HepG2 (cell line): ENCODE data around the gene STX10. TPM values are rescaled to one million over a fixed set of nuclear protein-coding genes. Genes with fewer than 3 reads are reported as not detected.
A peak's percentile ranks its signal among the peaks of the same experiment; 100 is the strongest.

ENCODE experiments used
- CERS6 ChIP-seq: sonication (generic); formaldehyde crosslinking; IDR thresholded peaks from 2 replicates; pipeline ENCODE4 v1.5.0; 2020; ENCODE audit warnings: missing genetic modification reagents
- CREB1 ChIP-seq, 2 experiments: fragments of 450-650 bp in 1 of 2; IDR thresholded peaks; 2 replicates each; pipeline ENCODE4 v1.6.1; 2016 to 2017; ENCODE audit warnings: control low read depth in 1 of 2, mild to moderate bottlenecking in 1 of 2, missing compliant biosample characterization in 1 of 2, missing genetic modification characterization in 1 of 2
- ETV5 ChIP-seq: IDR thresholded peaks from 2 replicates; pipeline ENCODE4 v1.6.1; 2018; ENCODE audit warnings: missing biosample characterization, missing genetic modification reagents, inconsistent platforms, borderline replicate concordance
- HNRNPUL1 ChIP-seq: fragments of 200-400 bp; formaldehyde crosslinking; IDR thresholded peaks from 2 replicates; pipeline ENCODE4 v1.6.1; 2017; ENCODE audit warnings: low read depth, mild to moderate bottlenecking, low read length, moderate library complexity
- MEIS1 ChIP-seq: sonication (generic); formaldehyde crosslinking; IDR thresholded peaks from 2 replicates; pipeline ENCODE4 v1.9.0; 2021; ENCODE audit warnings: mild to moderate bottlenecking, missing genetic modification reagents, moderate library complexity, borderline replicate concordance
- MIER2 ChIP-seq: IDR thresholded peaks from 2 replicates; pipeline ENCODE4 v1.6.1; 2016; ENCODE audit warnings: missing biosample characterization, missing genetic modification reagents
- NFE2L2 ChIP-seq: fragments of 150-350 bp; IDR thresholded peaks from 2 replicates; pipeline ENCODE4 v1.6.1; 2014; ENCODE audit warnings: low read length
- NFYC ChIP-seq: IDR thresholded peaks from 2 replicates; pipeline ENCODE4 v1.6.1; 2016; ENCODE audit warnings: missing genetic modification reagents, missing compliant biosample characterization
- NR3C1 ChIP-seq: sonication (generic); formaldehyde crosslinking; IDR thresholded peaks from 2 replicates; pipeline ENCODE4 v1.4.0; 2020; ENCODE audit warnings: missing genetic modification reagents
- POLR2AphosphoS2 ChIP-seq: IDR thresholded peaks from 2 replicates; pipeline ENCODE4 v1.6.1; 2011; ENCODE audit warnings: low read depth, low read length, improper control_type of control experiment
- TCF7L2 ChIP-seq: IDR thresholded peaks from 2 replicates; pipeline ENCODE4 v1.6.1; 2011; ENCODE audit warnings: mild to moderate bottlenecking, low read depth, low read length, moderate library complexity
- ZEB1 ChIP-seq: IDR thresholded peaks from 2 replicates; pipeline ENCODE4 v1.6.1; 2012; ENCODE audit warnings: mild to moderate bottlenecking, low read depth, inconsistent platforms; ENCODE audit not compliant: insufficient replicate concordance
- ZNF20 ChIP-seq: sonication (generic); formaldehyde crosslinking; IDR thresholded peaks from 2 replicates; pipeline ENCODE4 v1.4.0; 2020; ENCODE audit warnings: mild to moderate bottlenecking, moderate library complexity, missing genetic modification reagents
- ZNF83 ChIP-seq: sonication (generic); formaldehyde crosslinking; IDR thresholded peaks from 2 replicates; pipeline ENCODE4 v1.4.0; 2020; ENCODE audit warnings: missing genetic modification reagents, mild to moderate bottlenecking, borderline replicate concordance
- polyA plus RNA-seq, 8 experiments: library from polyadenylated mRNA; depleted of rRNA in 3 of 8; stranded (reverse) in 7 of 8; unstranded in 1 of 8; fragments of >200 nt; fragmentation: Illumina TruSeq in 4 of 8; extraction: Trizol in 4 of 8; gene quantifications; 2 replicates each; pipeline versions ENCODE4 v1.2.1 to v1.2.3, GENCODE V29; 2011 to 2016; ENCODE audit warnings: low read depth in 4 of 8, missing spikeins in 1 of 8, mixed read lengths in 1 of 8; ENCODE audit not compliant: insufficient read depth in 1 of 8
- total RNA-seq, 5 experiments: library from RNA; depleted of rRNA; stranded (reverse); fragments of >200 nt; fragmentation: Illumina TruSeq; extraction: Trizol; gene quantifications; 2 replicates each; pipeline ENCODE4 v1.2.3, GENCODE V29; 2016; ENCODE audit warnings: low read depth in 1 of 5
- TF ChIP-seq, protein P1 (sequence below): sonication (generic); formaldehyde crosslinking; IDR thresholded peaks from 2 replicates; pipeline ENCODE4 v1.4.0; 2020; ENCODE audit warnings: mild to moderate bottlenecking, missing genetic modification reagents

STX10 gene
- total and polyA plus RNA-seq, 2 of the 13 experiments (the other 11 are each of a cell fraction or from before 2014, with no cell fraction given), result 47.9 to 66.4 TPM

- TF ChIP-seq, protein P1, sequence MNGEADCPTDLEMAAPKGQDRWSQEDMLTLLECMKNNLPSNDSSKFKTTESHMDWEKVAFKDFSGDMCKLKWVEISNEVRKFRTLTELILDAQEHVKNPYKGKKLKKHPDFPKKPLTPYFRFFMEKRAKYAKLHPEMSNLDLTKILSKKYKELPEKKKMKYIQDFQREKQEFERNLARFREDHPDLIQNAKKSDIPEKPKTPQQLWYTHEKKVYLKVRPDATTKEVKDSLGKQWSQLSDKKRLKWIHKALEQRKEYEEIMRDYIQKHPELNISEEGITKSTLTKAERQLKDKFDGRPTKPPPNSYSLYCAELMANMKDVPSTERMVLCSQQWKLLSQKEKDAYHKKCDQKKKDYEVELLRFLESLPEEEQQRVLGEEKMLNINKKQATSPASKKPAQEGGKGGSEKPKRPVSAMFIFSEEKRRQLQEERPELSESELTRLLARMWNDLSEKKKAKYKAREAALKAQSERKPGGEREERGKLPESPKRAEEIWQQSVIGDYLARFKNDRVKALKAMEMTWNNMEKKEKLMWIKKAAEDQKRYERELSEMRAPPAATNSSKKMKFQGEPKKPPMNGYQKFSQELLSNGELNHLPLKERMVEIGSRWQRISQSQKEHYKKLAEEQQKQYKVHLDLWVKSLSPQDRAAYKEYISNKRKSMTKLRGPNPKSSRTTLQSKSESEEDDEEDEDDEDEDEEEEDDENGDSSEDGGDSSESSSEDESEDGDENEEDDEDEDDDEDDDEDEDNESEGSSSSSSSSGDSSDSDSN (CRISPR knock-in tag), result peak; percentile 55
- TF ChIP-seq HNRNPUL1, result no peak
- TF ChIP-seq ZEB1, result no peak
- no peak for TF ChIP-seq CREB1 (IDR thresholded peaks at IDR 0.05)
- TF ChIP-seq CREB1 (CRISPR knock-in tag; IDR thresholded peaks at IDR 0.05), result 0 out of 2 replicates have a peak, but pooled peaks have one; percentile 44
- no peak; the same call in 1 of the 2 replicates for TF ChIP-seq ETV5
- TF ChIP-seq ZNF20, result no peak
- TF ChIP-seq NR3C1 (CRISPR knock-in tag), result no peak
- TF ChIP-seq MEIS1 (CRISPR knock-in tag), result no peak
- no peak; the same call in 1 of the 2 replicates for TF ChIP-seq MIER2
- TF ChIP-seq NFE2L2, result no peak
- no peak for TF ChIP-seq ZNF83
- no peak for TF ChIP-seq NFYC (CRISPR knock-in tag)
- no peak for TF ChIP-seq TCF7L2
- TF ChIP-seq CERS6 (CRISPR knock-in tag), result no peak
- TF ChIP-seq POLR2AphosphoS2, result no peak
Measured at GRCh38 chr19:13128583-13128982, 21.6 kb downstream of the STX10 start (continued).
